Esophagus muscularis mucosa (tissue), 4 donors: ENCODE results near the gene MAD1L1.
"Not testable (repeated sequence)": the region's sequence is repeated elsewhere in the genome, so short reads cannot be mapped to it uniquely, and the experiment has no call there.

Experiments used
- CTCF ChIP-seq, 3 experiments: fragments of 200-600 bp in 2 of 3; fragments of 450-650 bp in 1 of 3; sonication (generic) in 2 of 3; IDR thresholded peaks; one replicate each; pipeline ENCODE4 v1.5.1; 2017 to 2019; ENCODE audit warnings: antibody characterized with exemption in 3 of 3, mild to moderate bottlenecking in 2 of 3, moderate library complexity in 1 of 3
- EP300 ChIP-seq: sonication (generic); formaldehyde crosslinking; IDR thresholded peaks from one replicate; pipeline ENCODE4 v1.6.1; 2017; ENCODE audit warnings: antibody characterized with exemption
- POLR2A ChIP-seq: fragments of 450-650 bp; IDR thresholded peaks from one replicate; pipeline ENCODE4 v1.6.1; 2017; ENCODE audit warnings: antibody characterized with exemption, moderate library complexity, mild to moderate bottlenecking, low read depth
- POLR2AphosphoS5 ChIP-seq, 2 donors: sonication (generic); formaldehyde crosslinking; IDR thresholded peaks; one replicate each; pipeline ENCODE4 v1.6.1; 2017; ENCODE audit warnings: antibody characterized with exemption in 2 of 2

- TF ChIP-seq CTCF (IDR thresholded peaks at IDR 0.05); POLR2A; POLR2AphosphoS5 (IDR thresholded peaks at IDR 0.05); EP300: not testable (repeated sequence)
Observed at GRCh38 chr7:1876641-1877040, 356.1 kb downstream of the MAD1L1 start.
